Keratinocyte (primary cell): ENCODE data around the gene MYRIP. TPM values are rescaled to one million over a fixed set of nuclear protein-coding genes. Genes with fewer than 3 reads are reported as not detected.
"Not testable (repeated sequence)": the region's sequence is repeated elsewhere in the genome, so short reads cannot be mapped to it uniquely, and the experiment has no call there.

Experiments
- DNase-seq: peaks from one replicate; pipeline ENCODE4 v3.0.0-alpha.2; 2011; ENCODE audit warnings: low read depth, missing footprints, low spot score
- FAIRE-seq: peaks from 2 replicates; lab custom pipeline; 2011; peaks lifted over from hg19 to GRCh38; lab: Jason Lieb, UNC
- H2AFZ ChIP-seq: 2 replicates; pipeline ENCODE4 v1.6.0; 2012; ENCODE audit warnings: low read length, control low read depth, inconsistent platforms; ENCODE audit not compliant: control insufficient read depth
- H3K27ac ChIP-seq: 2 replicates; pipeline ENCODE4 v1.5.1; 2011; ENCODE audit warnings: low read length; ENCODE audit not compliant: control insufficient read depth, insufficient read depth
- H3K27me3 ChIP-seq: 3 replicates; pipeline ENCODE4 v1.6.0; 2011; ENCODE audit warnings: low read length; ENCODE audit not compliant: control insufficient read depth, insufficient read depth; ENCODE audit errors: extremely low read depth
- H3K36me3 ChIP-seq, 2 experiments: 2 replicates in 1 of 2; 3 replicates in 1 of 2; pipeline ENCODE4 v1.5.1; 2011; ENCODE audit warnings: low read length in 2 of 2, mild to moderate bottlenecking in 1 of 2; ENCODE audit not compliant: control insufficient read depth in 2 of 2, insufficient read depth in 2 of 2; ENCODE audit errors: extremely low read depth in 1 of 2
- H3K4me1 ChIP-seq: 3 replicates; pipeline ENCODE4 v1.5.1; 2011; ENCODE audit warnings: low read length; ENCODE audit not compliant: control insufficient read depth, insufficient read depth; ENCODE audit errors: extremely low read depth
- H3K4me2 ChIP-seq: 3 replicates; pipeline ENCODE4 v1.6.0; 2011; ENCODE audit warnings: low read depth, low read length; ENCODE audit not compliant: control insufficient read depth, insufficient read depth; ENCODE audit errors: extremely low read depth
- H3K4me3 ChIP-seq, 3 experiments: fragments of 200-600 bp in 1 of 3; sonication (generic) in 1 of 3; 2 replicates in 2 of 3; 3 replicates in 1 of 3; pipeline ENCODE4 v1.5.1; 2011 to 2016; ENCODE audit warnings: low read length in 3 of 3, mild to moderate bottlenecking in 3 of 3, control low read depth in 2 of 3, inconsistent platforms in 1 of 3, low read depth in 1 of 3, mixed read lengths in 1 of 3, mixed run types in 1 of 3, moderate library complexity in 1 of 3; ENCODE audit not compliant: control insufficient read depth in 2 of 3, insufficient read depth in 2 of 3; ENCODE audit errors: extremely low read depth in 1 of 3
- H3K79me2 ChIP-seq: 2 replicates; pipeline ENCODE4 v1.6.0; 2012; ENCODE audit warnings: low read length; ENCODE audit not compliant: control insufficient read depth, insufficient read depth
- H3K9ac ChIP-seq: 3 replicates; pipeline ENCODE4 v1.6.0; 2011; ENCODE audit warnings: low read length; ENCODE audit not compliant: control insufficient read depth, insufficient read depth; ENCODE audit errors: extremely low read depth
- H3K9me1 ChIP-seq: 3 replicates; pipeline ENCODE4 v1.6.0; 2011; ENCODE audit warnings: low read length; ENCODE audit not compliant: control insufficient read depth, insufficient read depth; ENCODE audit errors: extremely low read depth
- H3K9me3 ChIP-seq: 2 replicates; pipeline ENCODE4 v1.5.1; 2012; ENCODE audit warnings: low read depth, low read length; ENCODE audit not compliant: control insufficient read depth
- H4K20me1 ChIP-seq: 3 replicates; pipeline ENCODE4 v1.6.0; 2011; ENCODE audit warnings: low read length; ENCODE audit not compliant: control insufficient read depth, insufficient read depth; ENCODE audit errors: extremely low read depth
- EZH2 ChIP-seq: IDR thresholded peaks from one replicate; pipeline ENCODE4 v1.6.1; 2012; ENCODE audit warnings: inconsistent platforms, mild to moderate bottlenecking, low read length, moderate library complexity
- dilution Hi-C: fragments of 300-500 bp; cut with MboI; formaldehyde crosslinking; loops from one replicate; pipeline ENCODE4 v1.7.0; 2020; ENCODE audit warnings: low sequenced_read_pairs; ENCODE audit not compliant: extremely low pct_ligation_motif_present
- polyA plus RNA-seq, 5 experiments: library from polyadenylated mRNA; depleted of rRNA in 3 of 5; stranded (reverse) in 3 of 5; stranded (forward) in 1 of 5; unstranded in 1 of 5; fragments of >200 nt; gene quantifications; 1 replicate in 1 of 5; 2 replicates in 3 of 5; 3 replicates in 1 of 5; pipeline versions ENCODE4 v1.2.1 to v1.2.3, GENCODE V29; 2011 to 2012; ENCODE audit warnings: missing spikeins in 2 of 5, low read depth in 1 of 5, low replicate concordance in 1 of 5
- TF ChIP-seq, protein P1 (sequence below), 3 experiments: IDR thresholded peaks in 1 of 3; conservative IDR thresholded peaks in 1 of 3; optimal IDR thresholded peaks in 1 of 3; 2 replicates in 2 of 3; 3 replicates in 1 of 3; pipeline versions ENCODE3 to v1.5.1; 2011; ENCODE audit warnings: low read length in 3 of 3, mild to moderate bottlenecking in 3 of 3, moderate library complexity in 2 of 3, control low read depth in 1 of 3, inconsistent platforms in 1 of 3; ENCODE audit not compliant: insufficient read depth in 2 of 3; ENCODE audit errors: extremely low read depth in 1 of 3

The MYRIP gene
- polyA plus RNA-seq, 1 donor (not counting 4 experiments of a cell fraction or from before 2014, with no cell fraction given): 0.01 TPM

DNA sequence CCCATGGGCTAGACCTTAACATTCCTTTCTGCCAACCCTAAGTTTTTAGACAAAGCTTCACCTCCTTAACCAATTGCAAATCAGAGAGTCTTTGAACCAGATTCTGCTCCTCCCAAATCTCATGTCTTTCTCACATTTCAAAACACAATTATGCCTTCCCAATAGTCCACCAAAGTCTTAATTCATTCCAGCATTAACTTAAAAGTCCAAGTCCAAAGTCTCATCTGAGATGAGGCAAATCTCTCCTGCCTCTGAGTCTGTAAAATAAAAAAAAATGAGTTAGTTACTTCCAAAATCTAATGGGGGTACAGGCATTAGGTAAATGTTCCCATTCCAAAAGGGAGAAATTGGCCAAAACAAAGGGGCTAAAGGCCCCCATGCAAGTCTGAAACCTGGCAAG is 43.8 kb upstream of the MYRIP start:
- no peaks in the 10 kb centered on the region for H3K4me1 ChIP-seq
- H2AFZ ChIP-seq: no peak overlapping the region
- dilution Hi-C loops: no loop called here
- no peaks in the 10 kb centered on the region for H3K36me3 ChIP-seq
- FAIRE-seq (no peak), DNase-seq (no peak)
- H3K4me2 ChIP-seq: no peak overlapping the region
- H3K27me3 ChIP-seq: no peaks in the 10 kb centered on the region
- H3K4me3 ChIP-seq: no peak overlapping the region
- no peaks in the 10 kb centered on the region for H3K9me3 ChIP-seq
- TF ChIP-seq, protein P1, sequence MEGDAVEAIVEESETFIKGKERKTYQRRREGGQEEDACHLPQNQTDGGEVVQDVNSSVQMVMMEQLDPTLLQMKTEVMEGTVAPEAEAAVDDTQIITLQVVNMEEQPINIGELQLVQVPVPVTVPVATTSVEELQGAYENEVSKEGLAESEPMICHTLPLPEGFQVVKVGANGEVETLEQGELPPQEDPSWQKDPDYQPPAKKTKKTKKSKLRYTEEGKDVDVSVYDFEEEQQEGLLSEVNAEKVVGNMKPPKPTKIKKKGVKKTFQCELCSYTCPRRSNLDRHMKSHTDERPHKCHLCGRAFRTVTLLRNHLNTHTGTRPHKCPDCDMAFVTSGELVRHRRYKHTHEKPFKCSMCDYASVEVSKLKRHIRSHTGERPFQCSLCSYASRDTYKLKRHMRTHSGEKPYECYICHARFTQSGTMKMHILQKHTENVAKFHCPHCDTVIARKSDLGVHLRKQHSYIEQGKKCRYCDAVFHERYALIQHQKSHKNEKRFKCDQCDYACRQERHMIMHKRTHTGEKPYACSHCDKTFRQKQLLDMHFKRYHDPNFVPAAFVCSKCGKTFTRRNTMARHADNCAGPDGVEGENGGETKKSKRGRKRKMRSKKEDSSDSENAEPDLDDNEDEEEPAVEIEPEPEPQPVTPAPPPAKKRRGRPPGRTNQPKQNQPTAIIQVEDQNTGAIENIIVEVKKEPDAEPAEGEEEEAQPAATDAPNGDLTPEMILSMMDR (optimal IDR thresholded peaks at IDR 0.05 in 1 of 3, IDR thresholded peaks at IDR 0.05 in 1 of 3, conservative IDR thresholded peaks at IDR 0.05 in 1 of 3; ENCODE audit: extremely low read depth in 1 of 3, insufficient read depth in 2 of 3, low read length in 3 of 3): no peak
- H3K27ac ChIP-seq: no peak overlapping the region
- no peaks in the 10 kb centered on the region for H3K9me1 ChIP-seq
- no peaks in the 10 kb centered on the region for H3K79me2 ChIP-seq
- H3K9ac ChIP-seq: no peak overlapping the region
- H4K20me1 ChIP-seq: no peaks in the 10 kb centered on the region

DNA sequence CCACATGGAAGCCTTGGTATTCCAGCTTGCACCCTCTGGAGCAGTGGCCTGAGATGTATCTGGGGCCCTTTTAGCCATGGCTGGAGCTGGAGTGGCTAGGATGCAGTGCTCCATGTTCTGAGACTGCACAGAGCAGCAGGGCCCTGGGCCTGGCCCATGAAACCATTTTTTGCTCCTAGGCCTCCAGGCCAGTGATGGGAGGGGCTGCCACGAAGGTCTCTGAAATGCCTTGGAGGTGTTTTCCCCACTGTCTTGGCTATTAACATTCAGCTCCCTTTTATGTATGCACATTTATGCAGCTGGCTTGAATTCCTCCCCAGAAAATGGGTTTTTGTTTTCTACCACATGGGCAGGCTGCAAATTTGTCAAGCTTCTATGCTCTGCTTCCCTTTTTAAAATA is 43.0 kb upstream of the MYRIP start:
- H3K4me1 ChIP-seq: no peaks in the 10 kb centered on the region
- no peaks in the 10 kb centered on the region for H3K9me1 ChIP-seq
- H3K36me3 ChIP-seq: no peaks in the 10 kb centered on the region
- dilution Hi-C loops: no loop called here
- H3K27ac ChIP-seq: no peak overlapping the region
- H3K4me2 ChIP-seq: no peak overlapping the region
- no peak overlapping the region for H2AFZ ChIP-seq
- DNase-seq: no peak
- TF ChIP-seq EZH2: no peak
- TF ChIP-seq, protein P1 (optimal IDR thresholded peaks at IDR 0.05 in 1 of 3, IDR thresholded peaks at IDR 0.05 in 1 of 3, conservative IDR thresholded peaks at IDR 0.05 in 1 of 3; ENCODE audit: extremely low read depth in 1 of 3, insufficient read depth in 2 of 3, low read length in 3 of 3): no peak
- H3K9ac ChIP-seq: no peak overlapping the region
- no peaks in the 10 kb centered on the region for H3K9me3 ChIP-seq
- no peaks in the 10 kb centered on the region for H4K20me1 ChIP-seq
- H3K27me3 ChIP-seq: no peaks in the 10 kb centered on the region
- no peak overlapping the region for H3K4me3 ChIP-seq
- no peaks in the 10 kb centered on the region for H3K79me2 ChIP-seq
- no peak for FAIRE-seq

DNA sequence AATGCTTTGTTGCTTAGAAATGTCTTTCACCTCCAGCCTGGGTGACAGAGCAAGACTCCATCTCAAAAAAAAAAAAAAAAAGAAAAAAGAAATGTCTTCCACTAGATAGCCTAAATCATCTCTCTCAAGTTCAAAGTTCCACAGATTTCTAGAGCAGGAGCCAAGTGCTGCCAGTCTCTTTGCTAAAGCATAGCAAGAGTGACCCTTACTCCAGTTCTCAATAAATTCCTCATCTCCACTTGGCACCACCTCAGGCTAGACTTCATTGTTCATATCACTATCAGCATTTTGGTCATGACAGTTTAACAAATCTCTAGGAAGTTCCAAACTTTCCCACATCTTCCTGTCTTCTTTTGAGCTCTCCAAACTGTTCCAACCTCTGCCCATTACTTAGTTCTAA is 42.5 kb upstream of the MYRIP start:
- FAIRE-seq, H3K9me1 ChIP-seq, H3K4me1 ChIP-seq, H3K9me3 ChIP-seq, H3K27ac ChIP-seq, H3K4me2 ChIP-seq, H3K36me3 ChIP-seq, H2AFZ ChIP-seq, H3K79me2 ChIP-seq, H3K27me3 ChIP-seq, H3K4me3 ChIP-seq, H3K9ac ChIP-seq, DNase-seq, H4K20me1 ChIP-seq, dilution Hi-C loops: not testable (repeated sequence)

DNA sequence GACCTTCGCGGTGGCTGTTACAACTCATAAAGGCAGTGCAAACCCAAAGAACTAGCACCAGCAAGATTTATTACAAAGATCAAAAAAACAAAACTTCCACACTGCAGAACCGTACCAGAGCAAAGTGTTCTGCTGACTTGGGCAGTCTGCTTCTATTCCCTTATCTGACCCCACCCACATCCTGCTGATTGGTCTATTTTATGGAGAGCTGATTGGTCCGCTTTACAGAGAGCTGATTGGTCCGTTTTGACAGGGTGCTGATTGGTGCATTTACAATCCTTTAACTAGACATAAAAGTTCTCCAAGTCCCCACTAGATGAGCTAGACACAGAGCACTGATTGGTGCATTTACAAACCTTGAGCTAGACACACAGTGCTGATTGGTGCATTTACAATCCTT is 31.2 kb upstream of the MYRIP start:
- H3K79me2 ChIP-seq, H3K4me3 ChIP-seq, H3K27me3 ChIP-seq, dilution Hi-C loops, H3K9me1 ChIP-seq, H3K36me3 ChIP-seq, H3K27ac ChIP-seq, DNase-seq, H2AFZ ChIP-seq, H3K9me3 ChIP-seq, H3K9ac ChIP-seq, H3K4me1 ChIP-seq, FAIRE-seq, H4K20me1 ChIP-seq, H3K4me2 ChIP-seq: not testable (repeated sequence)
